BE2C (cell line): ENCODE data around the gene ZSCAN26.

Experiments
- DNase-seq: peaks from one replicate; pipeline ENCODE4 v3.0.0-alpha.2; 2020
- H3K27me3 ChIP-seq: fragments of 250-450 bp; sonication (Bioruptor Pico); 2 replicates; pipeline ENCODE4 v1.5.1; 2020; ENCODE audit warnings: mild to moderate bottlenecking
- H3K36me3 ChIP-seq: fragments of 250-450 bp; sonication (Bioruptor Pico); 2 replicates; pipeline ENCODE4 v1.5.1; 2020; ENCODE audit warnings: mild to moderate bottlenecking
- H3K4me1 ChIP-seq: fragments of 250-450 bp; sonication (Bioruptor Pico); 2 replicates; pipeline ENCODE4 v1.5.1; 2020
- H3K4me3 ChIP-seq: 2 replicates; pipeline ENCODE4 v1.5.1; 2011; ENCODE audit warnings: low read depth, low read length
- H3K9me3 ChIP-seq: fragments of 250-450 bp; sonication (Bioruptor Pico); 2 replicates; pipeline ENCODE4 v1.5.1; 2020
- CTCF ChIP-seq: IDR thresholded peaks from 2 replicates; pipeline ENCODE4 v1.5.1; 2012; ENCODE audit warnings: mild to moderate bottlenecking, low read depth, low read length

Gene ZSCAN26

GRCh38 chr6:28280595-28281287 lies 13.8 kb downstream of the ZSCAN26 start:
- no peaks in the 10 kb centered on the region for H3K9me3 ChIP-seq
- no peaks in the 10 kb centered on the region for H3K27me3 ChIP-seq
- H3K36me3 ChIP-seq = peaks cover 23% of the 10 kb centered on the region
- H3K4me1 ChIP-seq = no peaks in the 10 kb centered on the region
- DNase-seq = no peak
- H3K4me3 ChIP-seq = peak overlapping the region; percentile 95
- TF ChIP-seq CTCF = no peak

GRCh38 chr6:28281288-28282064 lies 14.5 kb downstream of the ZSCAN26 start, which contains the start of gene PGBD1:
PGBD1 (plus strand) TSS chr6:28281572; CDS start chr6:28283814, 2,242 bp downstream.
- peak; percentile 90 for DNase-seq
- Histone ChIP-seq H3K4me1 (no peaks in the 10 kb centered on the region), H3K36me3 (peaks cover 26% of the 10 kb centered on the region), H3K27me3 (no peaks in the 10 kb centered on the region), H3K4me3 (peak within 1 kb of the TSS; percentile 95), H3K9me3 (no peaks in the 10 kb centered on the region)
- no peak for TF ChIP-seq CTCF

- no peak for DNase-seq
- no peaks in the 10 kb centered on the region for H3K4me1 ChIP-seq
- H3K27me3 ChIP-seq = no peaks in the 10 kb centered on the region
- peak overlapping the region; percentile 12; the same call in 1 of the 2 replicates for H3K4me3 ChIP-seq
- TF ChIP-seq CTCF = no peak
- no peaks in the 10 kb centered on the region for H3K9me3 ChIP-seq
- H3K36me3 ChIP-seq = peaks cover 28% of the 10 kb centered on the region
Measured at GRCh38 chr6:28282926-28283325, 16.0 kb downstream of the ZSCAN26 start.

- H3K36me3 ChIP-seq = peaks cover 21% of the 10 kb centered on the region
- DNase-seq = no peak
- no peaks in the 10 kb centered on the region for H3K9me3 ChIP-seq
- no peaks in the 10 kb centered on the region for H3K27me3 ChIP-seq
- H3K4me3 ChIP-seq = no peak overlapping the region
- no peaks in the 10 kb centered on the region for H3K4me1 ChIP-seq
- TF ChIP-seq CTCF = no peak
Measured at GRCh38 chr6:28291573-28291972, 24.6 kb downstream of the ZSCAN26 start.

- TF ChIP-seq CTCF = no peak
- Histone ChIP-seq H3K27me3 (no peaks in the 10 kb centered on the region), H3K36me3 (peaks cover 14% of the 10 kb centered on the region), H3K9me3 (no peaks in the 10 kb centered on the region), H3K4me1 (no peaks in the 10 kb centered on the region), H3K4me3 (no peak overlapping the region)
- DNase-seq = no peak
Measured at GRCh38 chr6:28295326-28295725, 28.4 kb downstream of the ZSCAN26 start.
